ENCODE measurements around the gene DDX24. TPM values are rescaled to one million over a fixed set of nuclear protein-coding genes. Genes with fewer than 3 reads are reported as not detected.

The DDX24 gene
- total RNA-seq, 2 experiments from 2014 or later, result 172 to 184 TPM

DNA sequence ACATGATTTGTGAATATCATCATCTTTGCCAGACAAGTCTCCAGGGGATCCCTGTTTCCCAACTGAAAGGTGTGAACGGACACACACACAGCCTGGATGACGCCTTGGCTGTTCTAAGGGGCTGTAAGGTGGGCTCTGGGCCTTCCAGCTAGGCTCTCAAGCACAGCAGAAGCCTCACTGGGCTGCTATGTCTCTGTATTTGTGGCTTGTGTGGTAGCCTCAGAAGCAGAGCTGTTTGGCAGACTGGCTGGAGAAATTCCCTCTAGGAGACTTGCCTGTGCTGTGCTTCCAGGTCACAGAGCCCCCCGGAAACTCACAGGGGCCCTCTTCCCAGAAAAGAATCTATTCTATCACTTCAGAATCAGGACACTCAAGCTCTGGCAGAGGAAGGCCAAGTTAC is 33.4 kb downstream of the DDX24 start:
- peaks cover 52% of the 10 kb centered on the region for H3K36me3 Mint-ChIP-seq (ENCODE audit: low read depth)
- CTCF ChIA-PET, result interaction anchor here (0.7 to 7.2 kb wide), 4 partner anchors 11 to 89 kb away, joined by 3 to 52 read pairs (median 4); no protein-coding TSS in a partner anchor
- H3K9me3 Mint-ChIP-seq (ENCODE audit: insufficient read depth), result no peaks in the 10 kb centered on the region
- no peaks in the 10 kb centered on the region for H3K27me3 Mint-ChIP-seq (ENCODE audit: low read depth)
- ATAC-seq, result no peak
- no peak for DNase-seq
- POLR2A ChIA-PET, result no interaction called here
- H3K4me1 Mint-ChIP-seq (ENCODE audit: low read depth), result peaks cover 15% of the 10 kb centered on the region
- no peak overlapping the region for H3K27ac Mint-ChIP-seq
- no peak overlapping the region for H3K4me3 Mint-ChIP-seq

DNA sequence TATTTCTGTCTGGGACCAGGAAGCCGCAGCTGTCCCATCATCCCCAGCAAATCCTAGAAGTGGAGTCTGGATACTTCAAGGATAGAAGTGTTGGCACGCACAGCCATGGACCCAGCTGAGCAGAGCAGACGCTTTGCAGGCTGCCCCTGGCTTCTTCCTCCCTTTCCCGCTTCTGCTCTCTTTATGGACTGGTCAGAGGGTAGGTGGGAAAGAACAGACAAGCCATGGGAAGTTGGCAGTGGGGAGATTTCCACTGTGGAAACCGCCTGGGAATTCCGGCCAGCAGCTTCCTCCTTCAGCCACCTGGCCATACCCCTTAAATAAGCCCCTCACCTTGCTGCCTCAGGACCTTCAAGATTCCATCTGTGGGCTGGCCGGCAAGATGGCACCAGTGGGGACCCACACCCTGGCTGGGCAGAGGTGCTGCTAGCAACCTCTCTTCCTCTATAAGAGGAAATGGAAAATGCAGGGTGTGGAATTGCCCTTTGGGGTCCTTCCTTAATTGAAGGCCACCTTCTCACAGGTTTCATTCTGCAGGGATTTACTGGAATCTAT is 34.2 kb downstream of the DDX24 start:
- H3K4me3 Mint-ChIP-seq, result no peak overlapping the region
- ChIA-PET CTCF (interaction anchor here (1.0 to 7.2 kb wide), 4 partner anchors 10 to 107 kb away, joined by 3 to 52 read pairs (median 4); no protein-coding TSS in a partner anchor), POLR2A (interaction anchor here (0.6 to 0.7 kb wide), 2 partner anchors 21 to 1047 kb away, joined by 3 read pairs; no protein-coding TSS in a partner anchor)
- ATAC-seq, result no peak
- peaks cover 43% of the 10 kb centered on the region for H3K36me3 Mint-ChIP-seq (ENCODE audit: low read depth)
- H3K27ac Mint-ChIP-seq, result no peak overlapping the region
- no peak for DNase-seq
- no peaks in the 10 kb centered on the region for H3K27me3 Mint-ChIP-seq (ENCODE audit: low read depth)
- H3K9me3 Mint-ChIP-seq (ENCODE audit: insufficient read depth), result no peaks in the 10 kb centered on the region
- H3K4me1 Mint-ChIP-seq (ENCODE audit: low read depth), result peaks cover 8% of the 10 kb centered on the region

DNA sequence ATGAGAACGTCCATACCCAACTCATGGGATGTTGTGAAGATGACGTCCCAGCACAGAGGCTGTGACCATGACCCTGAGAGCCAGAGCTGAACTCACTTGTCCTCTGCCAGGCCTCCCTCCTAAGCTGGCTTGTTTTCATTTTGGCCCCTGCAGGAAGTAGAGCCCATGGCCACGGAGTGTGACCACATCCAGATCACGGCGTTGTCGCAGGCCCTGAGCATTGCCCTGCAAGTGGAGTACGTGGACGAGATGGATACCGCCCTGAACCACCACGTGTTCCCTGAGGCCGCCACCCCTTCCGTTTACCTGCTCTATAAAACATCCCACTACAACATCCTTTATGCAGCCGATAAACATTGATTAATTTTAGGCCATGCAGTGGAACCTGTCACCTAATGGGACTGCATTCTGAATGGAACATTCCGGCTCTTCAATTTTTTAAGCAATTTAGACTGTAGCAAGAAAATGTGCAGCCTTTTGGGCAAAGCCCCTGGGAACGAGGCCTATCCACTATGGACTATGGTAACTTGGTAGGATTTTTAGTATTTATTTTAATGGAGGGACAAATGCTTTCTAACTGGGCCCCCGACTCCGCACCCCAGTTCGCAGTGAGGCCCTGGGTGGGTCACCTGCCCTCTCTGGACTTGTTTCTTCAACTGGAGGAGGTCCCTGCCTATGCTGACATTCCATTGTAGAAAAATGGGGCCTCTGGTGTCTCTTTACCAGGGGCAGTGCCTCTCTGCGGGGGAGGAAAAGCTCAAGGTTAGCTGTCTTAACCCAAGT is 35.2 kb downstream of the DDX24 start:
- no peak for ATAC-seq
- Mint-ChIP-seq H3K9me3 (ENCODE audit: insufficient read depth) (no peaks in the 10 kb centered on the region), H3K27me3 (ENCODE audit: low read depth) (no peaks in the 10 kb centered on the region), H3K36me3 (ENCODE audit: low read depth) (peaks cover 33% of the 10 kb centered on the region), H3K4me3 (no peak overlapping the region), H3K4me1 (ENCODE audit: low read depth) (peaks cover 8% of the 10 kb centered on the region), H3K27ac (peak overlapping the region; percentile 48)
- POLR2A ChIA-PET, result no interaction called here
- no peak for DNase-seq
- CTCF ChIA-PET, result interaction anchor here (1.0 to 7.2 kb wide), 6 partner anchors 9 to 106 kb away, joined by 3 to 52 read pairs (median 4); no protein-coding TSS in a partner anchor

DNA sequence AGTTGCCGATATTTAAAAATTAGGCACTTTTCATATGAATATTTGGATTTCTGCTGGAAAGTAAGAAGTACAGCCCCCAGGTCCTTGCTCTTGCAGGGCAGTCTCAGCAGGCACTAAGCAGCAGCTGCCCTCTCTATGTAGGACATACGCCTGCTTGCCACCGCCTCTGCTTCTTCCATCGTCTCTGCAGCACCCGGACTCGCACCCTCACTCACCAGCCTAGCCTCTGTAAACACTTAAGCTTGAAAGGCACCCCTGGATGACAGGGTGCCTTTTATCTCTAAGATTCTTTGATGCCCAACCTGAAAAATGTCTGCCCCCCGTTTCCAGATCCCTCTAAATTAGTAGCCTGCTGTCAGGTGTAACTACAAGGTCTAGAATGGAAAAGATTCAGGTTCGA is 35.9 kb downstream of the DDX24 start:
- Mint-ChIP-seq H3K36me3 (ENCODE audit: low read depth) (peaks cover 27% of the 10 kb centered on the region), H3K4me1 (ENCODE audit: low read depth) (peaks cover 8% of the 10 kb centered on the region)

DNA sequence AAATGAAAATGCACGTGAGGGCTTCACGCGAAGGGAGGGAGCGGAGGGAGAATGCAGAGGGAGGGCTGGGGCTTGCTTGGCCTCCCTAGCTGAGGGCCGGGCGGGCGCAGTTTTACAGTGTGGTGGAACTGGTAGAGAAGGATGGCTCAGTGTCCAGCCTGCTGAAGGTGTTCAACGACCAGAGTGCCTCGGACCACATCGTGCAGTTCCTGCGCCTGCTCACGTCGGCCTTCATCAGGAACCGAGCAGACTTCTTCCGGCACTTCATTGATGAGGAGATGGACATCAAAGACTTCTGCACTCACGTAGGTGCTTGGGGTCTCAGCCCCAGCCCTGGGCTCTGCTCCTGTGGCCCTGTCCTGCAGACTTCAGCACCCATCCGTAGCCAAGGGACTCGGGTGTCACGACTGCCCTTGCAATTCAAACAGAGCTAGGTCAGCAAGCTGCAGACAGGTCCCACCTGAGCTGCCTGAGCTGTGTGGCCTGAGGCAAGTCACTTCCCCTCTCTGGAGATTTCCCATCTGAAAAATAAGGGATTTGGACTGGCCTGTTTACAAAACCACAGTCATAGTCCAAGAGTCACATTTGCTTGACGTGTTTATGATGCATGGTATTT is 36.4 kb downstream of the DDX24 start:
- peak overlapping the region; percentile 44 for H3K27ac Mint-ChIP-seq
- H3K9me3 Mint-ChIP-seq (ENCODE audit: insufficient read depth), result no peaks in the 10 kb centered on the region
- DNase-seq (no peak), ATAC-seq (no peak)
- H3K4me3 Mint-ChIP-seq, result no peak overlapping the region
- H3K4me1 Mint-ChIP-seq (ENCODE audit: low read depth), result peaks cover 8% of the 10 kb centered on the region
- ChIA-PET POLR2A (no interaction called here), CTCF (interaction anchor here (1.2 to 1.9 kb wide), 2 partner anchors 9 to 34 kb away, joined by 3 to 9 read pairs; no protein-coding TSS in a partner anchor)
- H3K36me3 Mint-ChIP-seq (ENCODE audit: low read depth), result peaks cover 23% of the 10 kb centered on the region
- H3K27me3 Mint-ChIP-seq (ENCODE audit: low read depth), result no peaks in the 10 kb centered on the region

More for the DNA sequence above, 35.9 kb downstream of the DDX24 start:
- Mint-ChIP-seq H3K27ac (peak overlapping the region; percentile 10), H3K4me3 (no peak overlapping the region), H3K27me3 (ENCODE audit: low read depth) (no peaks in the 10 kb centered on the region), H3K9me3 (ENCODE audit: insufficient read depth) (no peaks in the 10 kb centered on the region)
- CTCF ChIA-PET, result interaction anchor here (1.2 to 1.9 kb wide), 2 partner anchors 9 to 33 kb away, joined by 3 to 9 read pairs; no protein-coding TSS in a partner anchor
- ATAC-seq, result no peak
- DNase-seq, result no peak
- POLR2A ChIA-PET, result no interaction called here

DNA sequence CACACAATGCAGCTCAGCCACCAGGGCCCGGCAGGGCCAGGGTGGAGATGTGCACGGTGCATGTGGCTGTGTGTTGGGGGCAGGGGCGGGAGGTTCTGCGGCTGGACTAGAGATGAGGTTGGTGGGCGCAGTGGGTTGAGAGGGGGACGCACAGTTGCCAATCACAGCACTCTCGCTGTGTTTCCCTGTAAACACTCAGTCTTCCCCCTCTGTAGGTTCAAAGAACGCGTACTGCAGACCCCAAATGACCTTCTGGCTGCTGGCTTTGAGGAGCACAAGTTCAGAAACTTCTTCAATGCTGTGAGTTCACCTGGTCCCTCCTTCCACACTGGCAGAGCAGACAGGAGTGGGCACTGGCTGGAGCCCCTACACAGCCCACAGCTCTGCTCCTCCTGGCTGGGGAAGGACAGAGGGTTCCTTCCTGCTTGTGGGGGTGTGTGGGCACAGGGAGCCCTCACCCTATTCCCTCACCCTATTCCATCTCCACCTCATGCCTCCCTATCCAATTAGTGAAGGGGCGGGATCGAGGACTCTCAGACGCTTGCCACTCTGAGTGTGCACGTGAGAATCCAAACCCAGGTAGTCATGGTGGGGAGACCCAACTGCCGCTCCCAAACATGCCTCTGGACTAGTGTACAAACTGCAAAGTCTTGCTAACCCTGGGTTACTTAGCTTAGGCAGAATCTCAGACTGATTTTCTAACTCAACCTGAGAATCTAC is 37.1 kb downstream of the DDX24 start:
- CTCF ChIA-PET, result interaction anchor here (1.9 kb wide), 1 partner anchor 8 kb away, joined by 9 read pairs; no protein-coding TSS in a partner anchor
- no peaks in the 10 kb centered on the region for H3K27me3 Mint-ChIP-seq (ENCODE audit: low read depth)
- H3K27ac Mint-ChIP-seq, result peak overlapping the region; percentile 44
- peaks cover 8% of the 10 kb centered on the region for H3K4me1 Mint-ChIP-seq (ENCODE audit: low read depth)
- H3K36me3 Mint-ChIP-seq (ENCODE audit: low read depth), result peaks cover 23% of the 10 kb centered on the region
- DNase-seq (no peak), ATAC-seq (no peak)
- no peak overlapping the region for H3K4me3 Mint-ChIP-seq
- H3K9me3 Mint-ChIP-seq (ENCODE audit: insufficient read depth), result no peaks in the 10 kb centered on the region
- POLR2A ChIA-PET, result no interaction called here

DNA sequence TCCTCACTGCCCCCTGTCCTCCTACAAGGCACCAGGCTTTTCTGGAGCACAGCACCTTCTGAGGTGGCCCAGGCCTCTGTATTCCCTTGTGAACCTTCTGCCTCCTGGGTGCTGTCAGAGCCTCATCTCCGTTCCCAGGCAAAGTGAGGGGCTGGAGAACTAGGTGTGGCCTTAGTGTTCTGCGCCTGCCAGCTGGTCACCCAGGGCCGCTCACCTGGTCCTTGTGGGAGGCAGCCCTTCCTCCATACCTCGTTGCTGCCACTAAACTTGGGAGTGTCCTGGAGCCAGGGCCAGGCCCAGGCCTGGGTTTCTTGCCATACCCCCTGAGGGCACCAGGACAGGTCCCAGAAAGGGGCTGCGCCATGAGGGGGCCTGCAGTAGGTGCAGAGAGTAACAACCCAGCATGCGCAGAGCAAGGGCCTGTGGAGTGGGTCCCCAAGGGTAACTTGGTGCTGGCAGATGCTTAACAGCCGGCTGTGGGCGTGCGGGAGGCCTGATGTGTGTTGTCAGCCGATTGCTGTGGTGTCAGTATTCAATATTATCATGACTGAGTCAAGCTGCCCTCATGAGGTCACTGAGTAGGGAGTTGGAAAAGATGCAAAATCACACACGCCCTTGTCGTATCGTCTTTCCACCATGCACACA is 37.8 kb downstream of the DDX24 start:
- ATAC-seq (no peak), DNase-seq (no peak)
- ChIA-PET CTCF (interaction anchor here (0.6 to 1.3 kb wide), 4 partner anchors 14 to 537 kb away, joined by 3 to 4 read pairs (median 3); no protein-coding TSS in a partner anchor), POLR2A (no interaction called here)
- Mint-ChIP-seq H3K4me1 (ENCODE audit: low read depth) (peaks cover 8% of the 10 kb centered on the region), H3K4me3 (no peak overlapping the region), H3K27me3 (ENCODE audit: low read depth) (no peaks in the 10 kb centered on the region), H3K27ac (no peak overlapping the region), H3K36me3 (ENCODE audit: low read depth) (peaks cover 18% of the 10 kb centered on the region), H3K9me3 (ENCODE audit: insufficient read depth) (no peaks in the 10 kb centered on the region)

DNA sequence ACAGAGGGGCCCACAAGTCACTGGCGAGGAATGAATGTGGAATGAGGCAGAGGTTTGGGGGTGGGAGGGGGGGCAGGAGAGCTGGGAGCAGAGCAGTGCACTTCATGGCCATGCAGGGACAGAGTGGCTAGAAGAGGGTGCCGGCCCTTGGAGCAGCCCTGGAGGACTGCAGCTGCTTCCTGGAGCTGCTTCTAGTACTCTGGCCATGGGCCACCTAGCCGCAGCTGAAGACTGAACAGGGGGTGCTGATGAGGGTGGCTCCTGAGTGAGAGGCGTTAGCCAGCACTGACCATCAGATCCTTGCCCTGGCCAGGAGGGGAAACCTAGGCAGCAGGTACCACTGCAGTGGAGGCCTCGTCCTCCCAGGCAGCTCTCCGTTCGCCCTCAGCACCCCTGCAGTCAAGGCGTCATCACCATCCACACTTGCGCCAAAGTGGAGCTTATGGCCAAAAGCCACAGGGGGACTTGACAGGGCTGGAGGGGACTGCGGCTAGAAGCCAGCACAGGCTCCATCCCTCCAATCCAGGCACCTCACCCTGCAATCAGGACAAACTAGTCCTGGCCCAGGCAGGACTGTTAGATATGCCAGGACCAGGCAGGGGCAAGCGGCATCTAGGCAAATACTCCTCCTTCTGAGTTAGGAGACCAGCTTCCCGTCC is 38.4 kb downstream of the DDX24 start:
- DNase-seq (no peak), ATAC-seq (no peak)
- ChIA-PET CTCF (interaction anchor here (0.6 to 1.3 kb wide), 4 partner anchors 13 to 536 kb away, joined by 3 to 4 read pairs (median 3); no protein-coding TSS in a partner anchor), POLR2A (no interaction called here)
- H3K4me3 Mint-ChIP-seq, result no peak overlapping the region
- H3K27ac Mint-ChIP-seq, result no peak overlapping the region
- H3K9me3 Mint-ChIP-seq (ENCODE audit: insufficient read depth), result no peaks in the 10 kb centered on the region
- peaks cover 12% of the 10 kb centered on the region for H3K36me3 Mint-ChIP-seq (ENCODE audit: low read depth)
- H3K4me1 Mint-ChIP-seq (ENCODE audit: low read depth), result peaks cover 8% of the 10 kb centered on the region
- no peaks in the 10 kb centered on the region for H3K27me3 Mint-ChIP-seq (ENCODE audit: low read depth)

DNA sequence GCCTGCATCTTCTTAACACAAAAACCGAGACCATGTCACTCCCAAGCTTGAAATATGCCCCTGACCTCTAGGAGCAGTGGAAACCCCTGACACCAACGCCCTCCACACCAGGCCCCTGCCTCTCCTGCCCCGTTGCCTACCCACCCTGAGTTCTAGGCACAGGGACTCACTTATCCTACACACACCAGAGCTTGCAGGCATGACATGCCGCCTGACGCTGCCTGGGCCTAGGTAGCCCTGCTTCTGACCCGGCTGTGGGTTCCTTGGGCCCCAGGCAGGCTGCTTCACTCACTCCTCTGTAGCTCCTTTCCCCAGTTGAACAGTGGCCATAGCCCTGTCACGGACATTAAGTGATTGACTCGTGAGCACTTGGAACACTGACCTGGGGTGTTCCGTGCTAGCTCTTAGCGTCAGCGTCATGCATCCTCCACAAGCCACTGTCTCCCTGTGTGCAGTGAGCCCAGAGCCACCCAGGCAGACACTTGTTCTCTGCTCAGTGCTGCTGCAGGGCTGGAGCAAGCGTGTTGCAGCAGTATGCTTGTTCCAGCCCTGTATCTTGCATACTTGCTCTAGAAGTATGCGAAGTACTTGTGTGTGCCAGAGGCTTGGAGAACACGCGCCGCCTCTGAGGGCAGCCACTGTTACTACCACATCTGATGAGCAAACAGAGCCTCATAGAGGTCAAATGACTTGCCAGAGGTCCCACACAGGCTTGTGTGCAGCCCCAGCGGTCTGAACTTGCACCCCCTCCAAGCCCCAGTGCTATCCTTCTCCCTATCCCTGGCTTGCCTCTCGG is 39.3 kb downstream of the DDX24 start:
- H3K4me3 Mint-ChIP-seq, result no peak overlapping the region

DNA sequence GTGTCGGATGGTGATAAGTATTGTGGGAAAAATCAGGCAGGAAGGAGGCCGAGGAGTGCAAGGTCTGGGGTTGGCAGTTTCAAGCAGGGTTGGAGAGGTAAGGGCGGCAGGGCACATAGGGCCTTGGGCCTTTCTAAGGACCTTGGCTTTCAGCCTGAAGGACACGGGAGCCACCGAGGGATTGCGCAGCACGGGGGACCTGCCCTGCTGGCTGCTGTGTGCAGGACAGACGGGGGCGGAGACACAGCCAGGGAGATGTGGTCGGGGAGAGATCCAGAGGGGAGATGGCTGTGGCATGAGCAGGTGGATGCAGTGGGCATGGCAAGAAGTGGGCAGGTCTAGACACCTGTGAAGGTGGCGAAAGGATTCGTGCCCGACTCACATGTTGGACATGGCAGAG is 40.2 kb downstream of the DDX24 start:
- ATAC-seq (no peak), DNase-seq (no peak)
- Mint-ChIP-seq H3K27ac (no peak overlapping the region), H3K4me1 (ENCODE audit: low read depth) (peaks cover 12% of the 10 kb centered on the region), H3K9me3 (ENCODE audit: insufficient read depth) (no peaks in the 10 kb centered on the region), H3K27me3 (ENCODE audit: low read depth) (peaks cover 2% of the 10 kb centered on the region), H3K4me3 (no peak overlapping the region), H3K36me3 (ENCODE audit: low read depth) (peaks cover 11% of the 10 kb centered on the region)
- ChIA-PET POLR2A (no interaction called here), CTCF (no interaction called here)

More for the DNA sequence above, 39.3 kb downstream of the DDX24 start:
- H3K9me3 Mint-ChIP-seq (ENCODE audit: insufficient read depth), result no peaks in the 10 kb centered on the region
- peaks cover under 1% of the 10 kb centered on the region for H3K27me3 Mint-ChIP-seq (ENCODE audit: low read depth)
- peaks cover 12% of the 10 kb centered on the region for H3K36me3 Mint-ChIP-seq (ENCODE audit: low read depth)
- no peak overlapping the region for H3K27ac Mint-ChIP-seq
- H3K4me1 Mint-ChIP-seq (ENCODE audit: low read depth), result peaks cover 10% of the 10 kb centered on the region
- CTCF ChIA-PET, result interaction anchor here (0.8 kb wide), 1 partner anchor 12 kb away, joined by 4 read pairs; no protein-coding TSS in a partner anchor
- POLR2A ChIA-PET, result no interaction called here
- DNase-seq, result no peak
- ATAC-seq, result no peak

All from activated CD8-positive, alpha-beta T cell treated with anti-CD3 and anti-CD28 coated beads, Interleukin-2, amount 10 ng/mL, durations not matched to agents 7 days and 5 days (primary cell).